ENCODE results near the gene PLEKHM2.

Gene PLEKHM2

GRCh38 chr1:15704526-15705183 is 20.5 kb downstream of the PLEKHM2 start:
- ChIA-PET POLR2A (ENCODE audit: low non-redundant PET) (interaction anchor here (0.6 kb wide), 1 partner anchor 575 kb away, joined by 4 read pairs; no protein-coding TSS in a partner anchor), CTCF (no interaction called here)
- DNase-seq (ENCODE audit: low spot score) = no peak
- TF ChIP-seq, protein P1, sequence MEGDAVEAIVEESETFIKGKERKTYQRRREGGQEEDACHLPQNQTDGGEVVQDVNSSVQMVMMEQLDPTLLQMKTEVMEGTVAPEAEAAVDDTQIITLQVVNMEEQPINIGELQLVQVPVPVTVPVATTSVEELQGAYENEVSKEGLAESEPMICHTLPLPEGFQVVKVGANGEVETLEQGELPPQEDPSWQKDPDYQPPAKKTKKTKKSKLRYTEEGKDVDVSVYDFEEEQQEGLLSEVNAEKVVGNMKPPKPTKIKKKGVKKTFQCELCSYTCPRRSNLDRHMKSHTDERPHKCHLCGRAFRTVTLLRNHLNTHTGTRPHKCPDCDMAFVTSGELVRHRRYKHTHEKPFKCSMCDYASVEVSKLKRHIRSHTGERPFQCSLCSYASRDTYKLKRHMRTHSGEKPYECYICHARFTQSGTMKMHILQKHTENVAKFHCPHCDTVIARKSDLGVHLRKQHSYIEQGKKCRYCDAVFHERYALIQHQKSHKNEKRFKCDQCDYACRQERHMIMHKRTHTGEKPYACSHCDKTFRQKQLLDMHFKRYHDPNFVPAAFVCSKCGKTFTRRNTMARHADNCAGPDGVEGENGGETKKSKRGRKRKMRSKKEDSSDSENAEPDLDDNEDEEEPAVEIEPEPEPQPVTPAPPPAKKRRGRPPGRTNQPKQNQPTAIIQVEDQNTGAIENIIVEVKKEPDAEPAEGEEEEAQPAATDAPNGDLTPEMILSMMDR (conservative IDR thresholded peaks at IDR 0.05; ENCODE audit: low read depth) = no peak
- peak overlapping the region; percentile 85 for H3K27ac ChIP-seq

- H3K27ac ChIP-seq = peak overlapping the region; percentile 85
- ChIA-PET CTCF (no interaction called here), POLR2A (ENCODE audit: low non-redundant PET) (interaction anchor here (0.6 kb wide), 1 partner anchor 574 kb away, joined by 4 read pairs; no protein-coding TSS in a partner anchor)
- no peak for DNase-seq (ENCODE audit: low spot score)
- TF ChIP-seq, protein P1 (conservative IDR thresholded peaks at IDR 0.05; ENCODE audit: low read depth) = no peak
Observed at GRCh38 chr1:15705184-15705566, 21.1 kb downstream of the PLEKHM2 start.

GRCh38 chr1:15706751-15707150 is 22.6 kb downstream of the PLEKHM2 start:
- CTCF ChIA-PET = no interaction called here
- POLR2A ChIA-PET (ENCODE audit: low non-redundant PET) = no interaction called here
- TF ChIP-seq, protein P1 (conservative IDR thresholded peaks at IDR 0.05; ENCODE audit: low read depth) = no peak
- no peak for DNase-seq (ENCODE audit: low spot score)
- H3K27ac ChIP-seq = no peak overlapping the region

- ChIA-PET CTCF (interaction anchor here (0.8 kb wide), 1 partner anchor 34 kb away, joined by 4 read pairs; no protein-coding TSS in a partner anchor), POLR2A (ENCODE audit: low non-redundant PET) (no interaction called here)
- TF ChIP-seq, protein P1 (conservative IDR thresholded peaks at IDR 0.05; ENCODE audit: low read depth) = no peak
- H3K27ac ChIP-seq = no peak overlapping the region
- DNase-seq (ENCODE audit: low spot score) = no peak
Observed at GRCh38 chr1:15707239-15707925, 23.3 kb downstream of the PLEKHM2 start.

DNA sequence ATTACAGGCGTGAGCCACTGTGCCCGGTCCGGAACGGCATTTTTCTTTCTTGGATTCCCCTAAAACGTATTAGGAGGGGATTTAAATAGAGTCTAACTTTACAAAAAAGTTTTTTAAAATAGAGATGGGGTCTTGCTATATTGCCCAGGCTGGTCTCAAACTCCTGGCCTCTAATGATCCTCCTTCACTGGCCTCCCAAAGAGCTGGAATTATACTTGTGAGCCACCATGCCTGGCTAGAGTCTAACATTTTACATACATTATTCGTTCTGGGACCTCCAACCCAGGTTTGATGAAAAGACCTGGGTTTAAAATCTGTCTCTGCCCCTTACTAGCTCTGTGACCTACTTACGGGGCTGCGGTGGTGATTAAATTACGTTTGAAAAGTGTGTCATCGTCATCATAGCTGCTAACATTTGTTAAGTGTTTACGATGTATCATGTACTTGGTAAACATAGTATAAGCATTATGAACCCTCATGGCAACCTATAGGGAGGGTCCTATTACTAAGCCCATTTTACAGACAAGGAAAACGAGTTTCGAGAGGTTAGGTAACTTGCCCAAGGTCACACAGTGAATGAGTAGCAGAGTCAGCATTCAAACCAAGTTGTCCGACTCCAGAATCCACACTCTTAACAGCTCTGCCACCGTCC is 24.5 kb downstream of the PLEKHM2 start:
- TF ChIP-seq, protein P1 (conservative IDR thresholded peaks at IDR 0.05; ENCODE audit: low read depth) = no peak
- ChIA-PET CTCF (interaction anchor here (0.7 kb wide), 1 partner anchor 35 kb away, joined by 3 read pairs; no protein-coding TSS in a partner anchor), POLR2A (ENCODE audit: low non-redundant PET) (no interaction called here)
- DNase-seq (ENCODE audit: low spot score) = no peak
- H3K27ac ChIP-seq = no peak overlapping the region

DNA sequence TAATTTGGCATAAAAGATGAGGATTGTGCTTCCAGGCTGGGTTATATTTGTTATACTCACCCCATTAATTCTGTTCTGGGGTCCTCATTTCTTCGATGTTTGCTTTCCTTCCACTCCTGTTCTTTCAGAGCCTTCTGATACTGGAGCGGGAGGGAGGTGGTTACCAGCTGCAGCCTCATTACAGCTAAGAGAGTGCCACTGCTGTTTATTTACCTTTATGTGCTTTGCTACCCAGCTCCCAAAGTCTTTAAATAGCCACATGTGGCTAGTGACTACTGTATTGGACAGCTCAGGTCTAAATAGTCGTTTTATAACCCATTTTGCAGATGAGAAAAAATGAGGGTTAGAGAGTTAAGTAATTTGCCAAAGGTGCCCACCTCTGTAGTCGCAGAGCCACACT is 25.1 kb downstream of the PLEKHM2 start:
- no peak for DNase-seq (ENCODE audit: low spot score)
- no peak overlapping the region for H3K27ac ChIP-seq
- POLR2A ChIA-PET (ENCODE audit: low non-redundant PET) = no interaction called here
- TF ChIP-seq, protein P1 (conservative IDR thresholded peaks at IDR 0.05; ENCODE audit: low read depth) = no peak
- CTCF ChIA-PET = interaction anchor here (0.7 to 1.0 kb wide), 2 partner anchors 12 to 35 kb away, joined by 3 read pairs; no protein-coding TSS in a partner anchor
